Diencephalon (tissue), 1 donor: ENCODE results near the gene TRIM46. TPM values are rescaled to one million over a fixed set of nuclear protein-coding genes. Genes with fewer than 3 reads are reported as not detected.

ENCODE experiments used
- small RNA-seq: library from RNA; depleted of rRNA; stranded (forward); fragments of <200 nt; gene quantifications from one replicate; pipeline ENCODE3, GENCODE V24; 2014
- total RNA-seq: library from RNA; depleted of rRNA; stranded (reverse); fragments of >200 nt; gene quantifications from one replicate; pipeline ENCODE4 v1.2.3, GENCODE V29; 2014

Gene TRIM46
- 21.2 TPM for total RNA-seq

GRCh38 chr1:155173478-155174323, at the start of gene TRIM46:
Gene TRIM46 (plus strand): TSS chr1:155173849. CDS start chr1:155173967, 118 bp downstream.

GRCh38 chr1:155127105-155127966, 46.3 kb upstream of the TRIM46 start, which contains the start of gene EFNA1:
Gene EFNA1 (plus strand): TSS chr1:155127876. CDS start chr1:155127978, 102 bp downstream.

GRCh38 chr1:155135415-155136028, 38.1 kb upstream of the TRIM46 start, which contains the start of gene SLC50A1:
Gene SLC50A1 (plus strand): TSS chr1:155135852. CDS start chr1:155135912, 60 bp downstream.

GRCh38 chr1:155139895-155140629, 33.6 kb upstream of the TRIM46 start, which contains the start of gene DPM3:
Gene DPM3 (minus strand): TSS chr1:155140531. CDS start chr1:155140240, 291 bp downstream.

GRCh38 chr1:155172732-155173477, 744 bp upstream of the TRIM46 start, which contains the start of gene KRTCAP2:
Gene KRTCAP2 (minus strand): TSS chr1:155173304. CDS start chr1:155173224, 80 bp downstream.

GRCh38 chr1:155207806-155208540, 34.3 kb downstream of the TRIM46 start, which contains the start of gene THBS3:
Gene THBS3 (minus strand): TSS chr1:155207897. CDS start chr1:155207876, 21 bp downstream.

GRCh38 chr1:155208541-155209311, 35.1 kb downstream of the TRIM46 start, which contains the start of gene MTX1:
Gene MTX1 (plus strand): TSS chr1:155208695. CDS start chr1:155208805, 110 bp downstream.

Small RNA genes lying within 50 kb of the gene (small RNA-seq; reads per million reads assigned to genes)
- gene HMGN2P18, result not detected

Other genes with a start within 250 kb of the TRIM46 start
- 15.7 TPM for gene PMVK, start 237.1 kb upstream of the TRIM46 start, total RNA-seq
- 48.4 TPM for gene PBXIP1, start 217.8 kb upstream of the TRIM46 start, total RNA-seq
- gene PYGO2, start 212.1 kb upstream of the TRIM46 start, total RNA-seq, result 16.6 TPM
- 17.1 TPM for gene SHC1, start 203.1 kb upstream of the TRIM46 start, total RNA-seq
- gene CKS1B, start 199.2 kb upstream of the TRIM46 start, total RNA-seq, result 25.6 TPM
- gene FLAD1, start 190.5 kb upstream of the TRIM46 start, total RNA-seq, result 18.9 TPM
- 0.69 TPM for gene LENEP, start 180.3 kb upstream of the TRIM46 start, total RNA-seq
- 3.5 TPM for gene ZBTB7B, start 171.0 kb upstream of the TRIM46 start, total RNA-seq
- 0.46 TPM for gene DCST2, start 140.1 kb upstream of the TRIM46 start, total RNA-seq
- gene DCST1, start 140.0 kb upstream of the TRIM46 start, total RNA-seq, result not detected
- 20.5 TPM for gene ADAM15, start 122.5 kb upstream of the TRIM46 start, total RNA-seq
- 1.2 TPM for gene EFNA4, start 110.1 kb upstream of the TRIM46 start, total RNA-seq
- gene EFNA3, start 95.0 kb upstream of the TRIM46 start, total RNA-seq, result 13.8 TPM
- 5.3 TPM for gene EFNA1, start 46.0 kb upstream of the TRIM46 start, total RNA-seq
- gene SLC50A1, start 38.0 kb upstream of the TRIM46 start, total RNA-seq, result 7.8 TPM
- gene DPM3, start 33.3 kb upstream of the TRIM46 start, total RNA-seq, result 13.8 TPM
- 60.2 TPM for gene KRTCAP2, start 545 bp upstream of the TRIM46 start, total RNA-seq
- gene THBS3, start 34.0 kb downstream of the TRIM46 start, total RNA-seq, result 11.5 TPM
- 15.5 TPM for gene MTX1, start 34.8 kb downstream of the TRIM46 start, total RNA-seq
- 5.5 TPM for gene ENTREP3, start 81.6 kb downstream of the TRIM46 start, total RNA-seq
- gene SCAMP3, start 88.5 kb downstream of the TRIM46 start, total RNA-seq, result 29.5 TPM
- gene CLK2, start 99.7 kb downstream of the TRIM46 start, total RNA-seq, result 24.2 TPM
- gene HCN3, start 103.6 kb downstream of the TRIM46 start, total RNA-seq, result 22.8 TPM
- 0.23 TPM for gene PKLR, start 127.6 kb downstream of the TRIM46 start, total RNA-seq
- gene FDPS, start 135.0 kb downstream of the TRIM46 start, total RNA-seq, result 130 TPM
- gene RUSC1, start 147.0 kb downstream of the TRIM46 start, total RNA-seq, result 60.4 TPM